GM12864 (cell line): Measurements from ENCODE around the gene ICAM2.

Experiments used
- DNase-seq: peaks from one replicate; pipeline ENCODE4 v3.0.0-alpha.2; 2011; ENCODE audit warnings: low read depth
- H3K4me3 ChIP-seq: 2 replicates; pipeline ENCODE4 v1.5.1; 2011; ENCODE audit warnings: mild to moderate bottlenecking, low read depth, low read length, control low read depth
- TF ChIP-seq, protein P1 (sequence below): IDR thresholded peaks from 2 replicates; pipeline ENCODE4 v1.5.1; 2011; ENCODE audit warnings: low read depth, mild to moderate bottlenecking, moderate library complexity, low read length, control low read depth, inconsistent platforms; ENCODE audit errors: missing control alignments

The ICAM2 gene

DNA sequence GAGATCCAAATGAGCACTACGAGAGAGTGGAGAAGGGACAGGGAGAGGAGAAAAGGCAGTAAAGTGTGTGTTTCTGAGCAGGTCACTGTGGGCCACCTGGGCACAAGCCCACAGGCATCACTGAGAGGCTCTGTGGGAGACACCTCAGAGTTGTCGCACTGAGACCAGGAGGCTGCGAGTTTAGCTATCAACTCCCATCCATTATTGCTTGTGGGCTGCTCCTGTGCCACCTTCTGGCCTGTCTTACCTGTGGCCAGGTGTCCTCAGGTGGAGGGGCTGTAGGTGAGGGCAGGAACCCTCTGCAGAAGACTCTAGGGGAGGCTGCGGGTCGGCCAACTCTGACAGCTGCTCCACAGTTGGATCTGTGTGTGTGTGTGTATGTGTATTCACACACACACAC, 24.8 kb downstream of the ICAM2 start:
- H3K4me3 ChIP-seq: no peak overlapping the region
- TF ChIP-seq, protein P1, sequence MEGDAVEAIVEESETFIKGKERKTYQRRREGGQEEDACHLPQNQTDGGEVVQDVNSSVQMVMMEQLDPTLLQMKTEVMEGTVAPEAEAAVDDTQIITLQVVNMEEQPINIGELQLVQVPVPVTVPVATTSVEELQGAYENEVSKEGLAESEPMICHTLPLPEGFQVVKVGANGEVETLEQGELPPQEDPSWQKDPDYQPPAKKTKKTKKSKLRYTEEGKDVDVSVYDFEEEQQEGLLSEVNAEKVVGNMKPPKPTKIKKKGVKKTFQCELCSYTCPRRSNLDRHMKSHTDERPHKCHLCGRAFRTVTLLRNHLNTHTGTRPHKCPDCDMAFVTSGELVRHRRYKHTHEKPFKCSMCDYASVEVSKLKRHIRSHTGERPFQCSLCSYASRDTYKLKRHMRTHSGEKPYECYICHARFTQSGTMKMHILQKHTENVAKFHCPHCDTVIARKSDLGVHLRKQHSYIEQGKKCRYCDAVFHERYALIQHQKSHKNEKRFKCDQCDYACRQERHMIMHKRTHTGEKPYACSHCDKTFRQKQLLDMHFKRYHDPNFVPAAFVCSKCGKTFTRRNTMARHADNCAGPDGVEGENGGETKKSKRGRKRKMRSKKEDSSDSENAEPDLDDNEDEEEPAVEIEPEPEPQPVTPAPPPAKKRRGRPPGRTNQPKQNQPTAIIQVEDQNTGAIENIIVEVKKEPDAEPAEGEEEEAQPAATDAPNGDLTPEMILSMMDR: no peak
- no peak for DNase-seq

DNA sequence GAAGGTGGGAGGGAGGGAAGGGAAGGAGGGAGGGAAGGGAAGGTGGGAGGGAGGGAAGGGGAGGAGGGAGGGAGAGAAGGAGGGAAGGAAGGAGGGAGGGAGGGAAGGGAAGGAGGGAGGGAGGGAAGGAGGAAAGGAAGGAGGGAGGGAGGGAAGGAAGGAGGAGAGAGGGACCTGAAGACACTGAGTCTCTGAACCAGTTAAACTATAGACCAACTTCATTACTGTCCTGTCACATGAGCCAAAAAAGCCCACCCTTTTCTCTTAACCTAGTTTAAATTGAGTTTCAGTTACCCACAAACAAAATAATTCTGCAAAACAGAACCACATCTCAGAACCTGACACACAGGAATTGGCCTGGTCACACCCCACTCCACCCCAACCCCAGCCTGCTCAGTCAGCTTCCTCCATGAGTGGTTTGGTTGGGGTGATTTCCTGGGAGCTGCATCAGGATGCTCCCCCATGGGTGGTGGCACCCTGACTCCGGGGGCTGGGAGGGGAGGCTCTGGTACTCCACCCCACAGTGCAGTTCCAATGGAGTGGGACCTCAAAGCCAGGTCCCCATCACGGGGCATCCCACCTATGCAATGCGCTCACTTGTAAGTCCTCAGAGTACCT, 27.0 kb downstream of the ICAM2 start:
- no peak for DNase-seq
- TF ChIP-seq, protein P1: no peak
- no peak overlapping the region for H3K4me3 ChIP-seq

DNA sequence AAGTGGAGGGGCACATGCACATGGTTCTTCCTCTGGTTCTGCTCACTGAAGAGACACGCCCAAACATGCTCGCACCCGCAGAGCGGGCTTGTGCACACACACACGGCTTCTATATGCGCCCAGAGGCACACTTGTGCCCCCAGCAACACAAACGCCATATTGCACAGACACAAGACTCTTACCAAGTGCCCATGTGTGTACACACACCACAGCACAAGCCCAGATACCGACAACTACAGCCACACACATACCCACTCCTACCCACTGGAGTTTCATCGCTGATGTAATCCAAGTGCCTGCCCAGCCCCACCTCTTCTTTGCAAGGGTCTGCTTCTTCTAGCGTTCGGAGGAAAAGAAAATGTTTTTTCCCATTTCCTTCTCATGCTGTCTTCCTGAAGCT, 28.8 kb downstream of the ICAM2 start:
- H3K4me3 ChIP-seq: no peak overlapping the region
- TF ChIP-seq, protein P1: no peak
- DNase-seq: no peak

DNA sequence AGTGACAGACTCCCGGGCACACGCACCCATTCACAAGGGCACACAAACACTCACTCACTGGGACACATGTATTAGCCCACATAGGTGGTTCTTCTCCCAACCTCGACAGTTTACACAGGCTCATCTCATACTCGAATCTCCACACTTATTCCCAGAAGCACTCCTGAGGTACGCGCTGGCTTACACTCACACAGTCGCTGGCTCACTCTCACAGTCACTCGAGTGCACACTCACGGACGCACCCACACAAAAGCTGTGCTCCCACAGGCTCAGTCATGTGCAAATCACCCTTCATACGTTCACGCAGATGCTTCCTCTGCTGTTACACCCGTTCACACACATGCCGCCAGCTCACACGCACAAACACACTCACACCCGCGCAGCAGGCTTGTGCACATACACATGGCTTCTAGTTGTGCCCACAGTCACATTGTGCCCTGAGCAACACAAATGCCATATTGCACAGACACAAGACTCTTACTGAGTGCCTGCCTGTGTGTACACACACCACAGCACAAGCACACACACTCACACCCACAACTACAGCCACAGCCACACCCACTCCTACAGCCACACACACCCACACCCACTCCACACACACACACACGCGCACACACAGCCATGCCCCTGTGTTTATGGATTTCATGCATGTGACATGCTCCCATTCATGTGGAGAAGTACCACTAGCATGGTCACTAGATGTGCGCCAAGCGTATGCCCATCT, 30.6 kb downstream of the ICAM2 start:
- TF ChIP-seq, protein P1: no peak
- H3K4me3 ChIP-seq: no peak overlapping the region
- DNase-seq: no peak

DNA sequence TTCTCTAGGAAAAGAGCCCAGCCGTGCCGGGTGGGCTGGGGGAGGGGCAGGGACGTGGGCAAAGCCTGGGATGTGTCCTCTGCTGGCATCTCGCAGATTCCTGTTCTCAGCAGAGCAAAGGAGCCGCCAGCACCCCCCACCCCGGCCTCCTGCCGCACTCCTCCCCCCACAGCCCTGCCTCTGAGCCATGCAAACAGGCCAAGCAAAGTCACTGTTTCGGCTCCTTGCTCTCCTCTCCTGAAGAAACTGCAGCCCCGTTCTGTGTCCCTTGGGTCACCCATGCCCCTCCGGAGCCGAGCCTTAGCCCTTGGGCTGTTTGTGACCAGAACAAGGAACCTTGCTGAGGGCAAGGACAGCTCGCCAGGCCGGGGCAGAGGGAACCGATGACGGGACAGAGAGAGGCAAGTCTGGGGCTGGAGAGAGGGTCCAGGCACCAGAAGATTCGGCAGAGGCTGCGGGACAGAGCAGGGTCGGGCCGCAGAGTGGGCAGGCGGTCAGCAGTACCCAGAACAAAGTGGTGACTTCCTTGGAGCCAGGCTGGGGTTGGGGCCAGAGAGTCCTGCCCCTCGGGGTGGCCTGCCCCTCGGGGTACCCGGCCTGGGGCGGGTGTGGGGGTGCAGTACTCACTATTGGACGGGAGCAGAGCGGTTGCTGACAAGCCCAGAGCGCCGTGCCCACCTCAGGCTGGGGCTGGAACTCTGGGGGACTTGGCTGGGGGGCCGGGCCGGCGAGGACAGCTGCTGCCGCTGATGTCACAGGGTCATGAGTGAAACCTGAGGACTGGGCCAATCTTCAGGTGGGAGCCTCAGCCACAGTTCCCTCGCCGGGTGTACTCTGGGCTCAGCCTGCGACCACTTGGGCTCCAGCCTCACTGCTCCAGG, 31.5 kb downstream of the ICAM2 start:
- TF ChIP-seq, protein P1: no peak
- no peak for DNase-seq
- no peak overlapping the region for H3K4me3 ChIP-seq

DNA sequence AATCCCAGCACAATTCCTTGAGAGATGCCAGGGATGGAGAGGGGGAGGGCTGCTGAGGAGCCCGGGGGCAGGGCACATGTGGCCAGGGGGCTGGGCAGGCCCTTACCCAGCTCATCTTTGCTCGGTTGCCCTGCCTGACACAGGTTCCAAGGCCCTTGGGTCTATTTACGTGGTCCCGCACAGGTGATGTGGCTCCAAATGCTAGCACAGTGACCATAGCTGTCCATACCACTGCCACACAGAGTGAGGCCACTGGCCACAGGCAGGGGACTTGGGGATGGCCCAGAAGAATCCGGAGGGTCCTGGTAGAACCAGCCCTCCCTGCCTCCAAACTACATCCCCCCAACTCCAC, 32.3 kb downstream of the ICAM2 start:
- DNase-seq: no peak
- H3K4me3 ChIP-seq: no peak overlapping the region
- TF ChIP-seq, protein P1: no peak
